ENCODE measurements around the gene TP53I13. TPM values are rescaled to one million over a fixed set of nuclear protein-coding genes. Genes with fewer than 3 reads are reported as not detected.

TP53I13 gene
- total and polyA plus RNA-seq, 2 experiments from 2014 or later, result 104 to 105 TPM

DNA sequence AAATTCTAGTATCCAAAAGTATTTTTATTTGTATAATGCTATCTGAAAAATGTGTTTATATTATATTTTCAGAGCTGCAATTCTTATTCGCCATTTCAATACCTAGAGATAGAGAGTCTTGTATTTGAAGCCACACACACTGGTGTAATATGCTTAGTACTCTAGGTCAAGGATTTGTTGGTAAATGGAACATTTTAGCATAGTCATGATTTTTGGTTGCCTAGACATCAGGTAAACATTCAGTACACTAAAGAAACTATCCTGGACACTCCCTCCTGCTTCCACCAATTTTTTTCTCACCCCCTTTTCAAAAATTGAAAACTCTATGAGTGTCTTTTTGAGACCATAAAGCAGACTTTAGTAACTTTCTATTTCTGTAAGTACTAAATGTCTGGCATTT, 22.4 kb upstream of the TP53I13 start:
- no peaks in the 10 kb centered on the region for H3K4me1 ChIP-seq (ENCODE audit: low read depth)
- TF ChIP-seq, protein P1, sequence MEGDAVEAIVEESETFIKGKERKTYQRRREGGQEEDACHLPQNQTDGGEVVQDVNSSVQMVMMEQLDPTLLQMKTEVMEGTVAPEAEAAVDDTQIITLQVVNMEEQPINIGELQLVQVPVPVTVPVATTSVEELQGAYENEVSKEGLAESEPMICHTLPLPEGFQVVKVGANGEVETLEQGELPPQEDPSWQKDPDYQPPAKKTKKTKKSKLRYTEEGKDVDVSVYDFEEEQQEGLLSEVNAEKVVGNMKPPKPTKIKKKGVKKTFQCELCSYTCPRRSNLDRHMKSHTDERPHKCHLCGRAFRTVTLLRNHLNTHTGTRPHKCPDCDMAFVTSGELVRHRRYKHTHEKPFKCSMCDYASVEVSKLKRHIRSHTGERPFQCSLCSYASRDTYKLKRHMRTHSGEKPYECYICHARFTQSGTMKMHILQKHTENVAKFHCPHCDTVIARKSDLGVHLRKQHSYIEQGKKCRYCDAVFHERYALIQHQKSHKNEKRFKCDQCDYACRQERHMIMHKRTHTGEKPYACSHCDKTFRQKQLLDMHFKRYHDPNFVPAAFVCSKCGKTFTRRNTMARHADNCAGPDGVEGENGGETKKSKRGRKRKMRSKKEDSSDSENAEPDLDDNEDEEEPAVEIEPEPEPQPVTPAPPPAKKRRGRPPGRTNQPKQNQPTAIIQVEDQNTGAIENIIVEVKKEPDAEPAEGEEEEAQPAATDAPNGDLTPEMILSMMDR (IDR thresholded peaks at IDR 0.05; ENCODE audit: low read depth, low read length), result no peak
- H3K9me3 ChIP-seq (ENCODE audit: low read depth), result no peaks in the 10 kb centered on the region
- no peak for DNase-seq (ENCODE audit: low read depth in 1 of 2, low spot score in 1 of 2)
- no peak overlapping the region for H3K4me3 ChIP-seq
- H3K36me3 ChIP-seq, result peaks cover 26% of the 10 kb centered on the region
- H3K27me3 ChIP-seq, result no peaks in the 10 kb centered on the region
- H3K27ac ChIP-seq, result no peak overlapping the region

DNA sequence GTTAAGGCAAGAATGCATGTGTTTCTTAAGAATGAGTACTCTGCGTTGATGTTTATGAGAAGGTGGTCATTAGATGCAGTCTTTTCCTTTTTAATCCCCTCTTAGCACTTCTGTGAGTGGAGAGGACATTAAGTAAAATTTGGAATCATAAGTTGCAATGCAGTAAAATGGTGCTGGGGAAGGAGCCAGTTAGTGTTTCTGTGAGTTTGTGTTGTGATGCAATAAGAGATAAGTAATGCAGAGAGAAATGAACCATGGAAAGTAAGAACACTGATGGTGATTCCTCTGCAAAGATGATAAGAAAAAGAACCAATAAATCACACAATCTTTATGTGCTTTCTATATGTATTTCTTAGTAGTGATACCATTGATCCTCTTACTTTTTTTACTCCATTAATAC, 21.7 kb upstream of the TP53I13 start:
- Histone ChIP-seq H3K4me1 (ENCODE audit: low read depth) (no peaks in the 10 kb centered on the region), H3K4me3 (no peak overlapping the region), H3K9me3 (ENCODE audit: low read depth) (no peaks in the 10 kb centered on the region), H3K36me3 (peaks cover 23% of the 10 kb centered on the region), H3K27me3 (no peaks in the 10 kb centered on the region), H3K27ac (no peak overlapping the region)
- DNase-seq (ENCODE audit: low read depth in 1 of 2, low spot score in 1 of 2), result peak in 1 of 2 donors; percentile 41
- TF ChIP-seq, protein P1 (IDR thresholded peaks at IDR 0.05; ENCODE audit: low read depth, low read length), result no peak

DNA sequence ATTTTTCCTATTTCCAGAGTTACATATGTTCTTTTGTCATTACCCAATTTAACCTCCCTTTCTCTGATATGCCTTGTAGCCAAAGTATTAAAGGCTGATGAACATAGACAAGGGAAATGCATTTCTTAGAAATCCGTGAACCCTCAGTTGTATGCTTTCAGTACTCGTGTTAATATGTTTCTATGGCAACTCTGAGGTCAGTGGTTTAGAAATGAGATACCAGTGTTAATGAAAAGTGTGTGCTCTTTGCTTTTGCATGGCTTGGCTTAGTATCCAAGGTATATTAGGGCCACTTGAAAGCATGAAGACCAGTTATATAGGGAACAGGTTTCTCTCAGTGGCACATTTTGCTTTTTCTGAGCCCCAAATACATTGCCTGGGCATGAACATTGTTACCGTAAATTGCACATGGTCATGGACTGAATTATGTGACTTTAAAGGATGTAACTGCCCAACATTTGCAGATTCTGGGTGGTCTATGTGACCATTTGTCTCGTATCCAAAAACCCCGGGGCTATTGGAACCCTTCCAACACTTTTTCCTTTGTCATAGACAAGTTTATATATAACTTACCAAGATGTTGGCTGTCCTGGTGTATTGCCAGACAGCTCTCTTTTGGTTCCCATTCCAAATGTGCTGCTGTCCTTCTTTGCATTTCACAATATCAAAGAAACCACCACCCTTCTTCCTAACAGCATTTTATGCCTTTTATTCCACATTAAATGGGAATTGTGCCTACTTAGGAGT, 19.2 kb upstream of the TP53I13 start:
- no peaks in the 10 kb centered on the region for H3K4me1 ChIP-seq (ENCODE audit: low read depth)
- no peak overlapping the region for H3K4me3 ChIP-seq
- peaks cover 3% of the 10 kb centered on the region for H3K36me3 ChIP-seq
- no peaks in the 10 kb centered on the region for H3K9me3 ChIP-seq (ENCODE audit: low read depth)
- DNase-seq (ENCODE audit: low read depth in 1 of 2, low spot score in 1 of 2), result peak in 1 of 2 donors; percentile 60
- H3K27me3 ChIP-seq, result no peaks in the 10 kb centered on the region
- H3K27ac ChIP-seq, result no peak overlapping the region
- TF ChIP-seq, protein P1 (IDR thresholded peaks at IDR 0.05; ENCODE audit: low read depth, low read length), result no peak

DNA sequence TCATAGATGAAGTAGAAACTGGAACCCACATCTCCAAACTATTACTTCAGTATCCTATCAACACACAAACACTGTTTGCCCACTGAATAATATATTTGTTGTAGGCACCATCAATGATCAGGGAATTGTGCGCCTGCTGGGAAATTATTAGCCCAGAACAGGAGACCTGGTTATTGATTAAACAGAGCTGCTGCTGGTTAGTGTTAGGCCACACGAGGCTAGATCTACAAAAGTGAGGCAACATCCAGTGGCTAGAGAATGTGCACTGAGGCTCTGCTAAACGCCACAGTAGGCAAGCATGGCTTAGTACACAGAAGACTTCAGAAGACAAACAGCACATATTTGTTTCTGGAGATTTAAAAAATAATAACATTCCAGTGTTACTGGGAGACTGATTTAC, 12.7 kb upstream of the TP53I13 start:
- TF ChIP-seq, protein P1 (IDR thresholded peaks at IDR 0.05; ENCODE audit: low read depth, low read length), result no peak
- no peaks in the 10 kb centered on the region for H3K36me3 ChIP-seq
- no peak overlapping the region for H3K27ac ChIP-seq
- H3K27me3 ChIP-seq, result no peaks in the 10 kb centered on the region
- H3K9me3 ChIP-seq (ENCODE audit: low read depth), result no peaks in the 10 kb centered on the region
- H3K4me1 ChIP-seq (ENCODE audit: low read depth), result no peaks in the 10 kb centered on the region
- no peak for DNase-seq (ENCODE audit: low read depth in 1 of 2, low spot score in 1 of 2)
- no peak overlapping the region for H3K4me3 ChIP-seq

DNA sequence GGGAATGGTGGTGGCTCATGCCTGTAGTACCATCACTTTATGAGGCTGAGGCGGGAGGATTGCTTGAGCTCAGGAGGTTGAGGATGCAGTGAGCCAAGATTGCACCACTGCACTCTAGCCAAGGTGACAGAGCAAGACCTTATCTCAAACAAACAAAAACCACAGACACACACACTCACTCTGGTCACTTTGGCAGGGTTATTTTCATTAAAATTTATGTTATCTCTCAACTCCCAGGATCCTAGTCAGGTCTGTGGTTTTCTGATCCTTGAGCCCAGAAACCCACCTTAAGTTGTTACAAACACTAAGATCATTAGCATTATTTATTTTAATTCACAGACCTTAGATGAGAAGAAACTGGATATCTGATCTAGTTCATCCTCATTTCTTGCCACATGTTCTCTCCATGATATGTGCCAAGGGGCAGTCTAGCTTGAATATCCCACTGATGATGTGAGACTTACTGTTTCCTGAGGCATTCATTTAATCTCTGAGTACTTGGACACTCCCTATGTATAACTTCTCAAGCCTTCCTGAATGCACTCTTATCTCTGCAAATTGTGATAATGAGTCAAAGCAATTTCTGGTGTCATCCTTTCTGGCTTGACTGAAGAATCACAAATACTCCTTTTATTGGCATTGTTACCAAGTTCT, 11.3 kb upstream of the TP53I13 start:
- Histone ChIP-seq H3K36me3 (no peaks in the 10 kb centered on the region), H3K4me1 (ENCODE audit: low read depth) (no peaks in the 10 kb centered on the region), H3K27me3 (no peaks in the 10 kb centered on the region), H3K9me3 (ENCODE audit: low read depth) (no peaks in the 10 kb centered on the region), H3K27ac (no peak overlapping the region), H3K4me3 (no peak overlapping the region)
- DNase-seq (ENCODE audit: low read depth in 1 of 2, low spot score in 1 of 2), result peak in 1 of 2 donors; percentile 54
- TF ChIP-seq, protein P1 (IDR thresholded peaks at IDR 0.05; ENCODE audit: low read depth, low read length), result no peak

Measured in cardiac muscle cell (in vitro differentiated cells and primary cell).